Left lobe of liver (tissue), 2 donors: ENCODE data around the gene SAE1. TPM values are rescaled to one million over a fixed set of nuclear protein-coding genes. Genes with fewer than 3 reads are reported as not detected.

ENCODE experiments used
- ATAC-seq: fragments of 200-7000 bp; cut with Tn5 transposase; one replicate; pipeline ENCODE4 v1.9.1; 2020; ENCODE audit warnings: mild to moderate bottlenecking, moderate library complexity
- DNase-seq: peaks from one replicate; pipeline ENCODE4 v3.0.0-alpha.2; 2020; ENCODE audit warnings: low spot score
- total RNA-seq: library from RNA; stranded (reverse); gene quantifications from one replicate; pipeline ENCODE4 v1.2.1, GENCODE V29; 2021
- donor health status: DM: no; HTN: no; CAD: no; lungs with moderate emphysema.
- donor health status: DM: no; HTN: yes; CAD: no.

Gene SAE1
- total RNA-seq, 1 donor from 2014 or later: 22.0 TPM

DNA sequence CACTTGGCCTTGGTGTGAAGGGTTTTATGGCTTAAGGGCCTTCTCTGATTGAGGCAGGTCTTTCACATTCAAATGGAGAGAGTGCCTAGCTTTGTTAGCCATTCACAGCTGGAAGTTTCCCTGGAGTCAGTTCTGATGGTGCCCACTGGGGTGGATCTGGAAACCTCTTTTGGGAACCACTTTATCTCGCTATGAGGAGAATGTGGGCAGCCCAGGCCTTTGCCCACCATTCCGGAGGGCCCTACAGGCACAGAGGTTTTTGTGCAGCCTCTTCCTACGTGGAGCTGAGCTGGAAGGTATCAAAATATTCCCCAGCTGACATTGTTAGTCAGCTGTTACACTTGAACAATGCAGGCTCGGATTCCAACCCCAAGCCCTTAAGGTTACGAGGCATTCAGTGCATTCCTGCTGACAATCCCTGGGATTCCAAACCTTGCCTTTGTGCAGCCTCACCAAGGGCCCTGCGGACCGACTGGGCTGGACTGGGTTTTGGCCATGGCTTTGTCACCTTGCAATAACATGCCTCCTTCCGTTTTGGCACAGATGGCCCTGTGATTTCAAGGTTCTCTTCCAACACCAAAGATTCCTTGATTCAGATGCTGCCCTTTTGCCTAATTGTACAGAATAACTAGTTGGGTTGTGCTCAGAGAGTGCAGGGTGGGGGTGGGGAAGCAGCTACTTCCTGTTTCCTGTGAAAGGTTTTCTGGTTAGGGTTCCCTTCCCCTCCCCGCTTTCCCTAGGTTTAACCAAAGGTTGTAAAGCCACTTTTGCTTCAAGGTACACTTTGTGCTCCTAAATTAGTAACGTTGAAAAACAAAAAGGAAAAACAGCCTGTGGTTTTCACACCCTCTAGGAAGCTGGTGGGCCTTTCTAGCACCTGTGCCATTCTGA lies 27.0 kb downstream of the SAE1 start:
- peak; percentile 62 for ATAC-seq
- DNase-seq: peak; percentile 45

DNA sequence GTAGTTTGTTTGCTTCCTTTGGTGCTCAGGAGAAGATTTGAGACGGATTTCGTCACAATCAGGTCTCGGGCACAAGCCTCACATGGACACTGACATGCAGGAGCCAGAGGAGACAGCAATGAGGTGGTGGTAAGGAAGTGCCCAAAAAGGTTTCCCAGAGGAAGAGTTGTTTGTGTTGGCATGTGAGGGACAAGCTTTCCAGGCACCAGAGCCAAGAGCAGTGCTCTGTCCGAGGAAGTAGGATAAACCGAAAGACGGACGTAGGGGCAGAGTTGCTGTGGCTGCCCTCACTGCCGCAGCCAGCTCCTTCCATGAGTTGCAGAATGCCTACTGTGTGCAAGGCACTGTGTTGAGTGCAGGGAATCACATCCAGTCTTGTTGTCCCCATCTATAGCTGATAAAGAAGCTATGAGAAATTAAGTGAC lies 27.7 kb downstream of the SAE1 start:
- ATAC-seq: peak; percentile 75
- DNase-seq: no peak

DNA sequence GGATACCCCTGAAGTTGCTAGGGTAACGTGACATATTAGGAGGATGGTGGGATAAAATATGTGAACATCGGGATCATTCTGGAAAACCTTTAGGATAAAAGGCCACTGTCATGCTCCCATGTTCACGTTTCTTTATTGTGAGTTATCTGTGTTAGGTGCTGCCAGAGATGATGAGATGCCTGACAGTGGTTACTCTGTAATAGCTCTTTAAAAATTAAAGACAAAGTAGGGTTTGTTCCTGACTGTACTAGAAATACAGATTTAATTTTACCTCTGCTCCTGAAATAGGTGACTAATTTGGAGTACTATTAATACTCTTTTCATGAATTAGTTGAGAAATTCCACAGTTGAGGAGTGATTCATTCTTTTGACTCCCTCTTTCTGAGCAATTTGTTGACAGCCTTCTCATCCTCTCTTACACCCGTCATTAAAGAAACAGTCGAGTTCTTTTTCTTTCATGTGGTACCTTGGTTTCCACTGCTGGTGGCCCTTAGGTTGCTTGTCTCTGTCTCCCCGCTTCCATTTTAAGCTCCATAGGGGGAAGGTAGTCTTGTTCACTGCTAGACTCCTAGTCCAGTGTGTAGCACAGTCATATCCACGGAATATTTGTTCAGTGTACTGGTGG lies 28.4 kb downstream of the SAE1 start:
- ATAC-seq (no peak), DNase-seq (no peak)

DNA sequence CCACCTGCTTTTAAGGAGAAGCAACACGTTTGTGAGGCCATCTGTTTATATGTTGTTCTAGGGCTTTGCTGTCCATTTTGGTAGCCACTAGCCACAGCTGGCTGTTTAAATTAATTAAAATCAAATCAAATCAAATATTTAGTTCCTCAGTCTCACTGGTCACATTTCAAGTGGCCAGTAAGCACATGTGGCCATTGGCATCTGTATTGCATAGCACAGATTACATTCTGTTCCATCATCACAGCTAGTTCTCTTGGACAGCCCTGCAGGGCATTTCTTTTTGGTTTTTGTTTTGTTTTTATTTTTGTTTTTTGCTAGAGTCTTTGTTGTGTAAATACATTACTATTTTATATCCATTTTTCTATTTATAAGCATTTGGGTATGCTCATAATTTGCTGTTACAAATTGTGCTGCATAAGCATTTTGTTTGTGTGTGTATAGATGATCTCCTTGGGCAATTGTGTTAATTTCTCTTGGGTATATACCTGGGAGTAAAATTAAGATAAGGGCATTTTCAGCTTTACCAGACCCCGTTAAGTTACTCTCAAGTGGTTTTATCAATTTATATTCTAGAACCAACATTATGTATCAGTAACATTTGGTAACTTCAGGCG lies 31.3 kb downstream of the SAE1 start:
- ATAC-seq: no peak
- DNase-seq: no peak

DNA sequence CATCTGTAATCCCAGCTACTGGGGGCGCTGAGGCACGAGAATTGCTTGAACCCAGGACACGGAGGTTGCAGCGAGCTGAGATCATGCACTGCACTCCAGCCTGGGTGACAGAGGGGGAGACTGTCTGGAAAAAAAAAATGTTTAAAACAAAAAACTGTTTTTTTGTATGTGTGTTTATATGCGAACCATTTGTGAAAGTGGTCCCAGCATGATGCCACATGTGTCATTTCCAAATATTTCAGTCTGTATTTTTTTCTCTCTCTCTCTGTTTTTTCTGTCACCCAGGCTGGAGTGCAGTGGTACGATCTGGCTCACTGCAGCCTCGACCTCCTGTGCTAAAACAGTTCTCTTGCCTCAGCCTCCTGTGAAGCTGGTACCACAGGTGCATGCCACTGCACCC lies 37.4 kb downstream of the SAE1 start:
- ATAC-seq (no peak), DNase-seq (no peak)

DNA sequence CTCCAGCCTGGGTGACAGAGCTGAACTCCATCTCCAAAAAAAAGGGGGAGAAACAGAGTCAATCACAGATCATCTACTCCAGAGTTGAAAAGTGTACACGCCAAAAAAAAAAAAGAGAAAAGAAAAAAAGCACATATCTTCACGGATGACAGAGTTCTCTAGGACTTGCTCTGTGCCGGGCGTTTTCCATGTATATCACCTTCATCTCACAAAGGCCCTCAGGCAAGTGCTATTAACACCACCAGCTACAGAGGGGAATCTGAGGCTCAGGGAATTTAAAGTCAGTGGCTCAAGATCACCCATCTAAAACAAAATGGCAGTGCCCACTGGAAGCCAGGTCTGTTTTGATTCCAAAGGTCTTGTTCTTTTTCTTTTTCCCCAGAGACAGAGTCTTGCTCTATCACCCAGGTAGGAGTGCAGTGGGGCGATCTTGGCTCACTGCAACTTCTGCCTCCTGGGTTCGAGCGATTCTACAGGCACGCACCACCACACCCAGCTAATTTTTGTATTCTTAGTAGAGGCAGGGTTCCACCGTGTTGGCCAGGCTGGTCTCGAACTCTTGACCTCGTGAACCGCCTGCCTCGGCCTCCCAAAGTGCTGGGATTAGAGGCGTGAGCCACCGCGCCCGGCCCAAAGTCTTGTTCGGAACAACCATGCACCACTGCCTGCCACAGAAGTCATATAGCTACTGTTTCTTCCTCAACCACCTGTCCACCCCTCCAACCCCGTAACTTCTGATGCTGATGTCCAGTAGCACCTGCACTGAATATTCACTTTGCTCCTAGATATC lies 42.2 kb downstream of the SAE1 start:
- ATAC-seq (no peak), DNase-seq (no peak)

DNA sequence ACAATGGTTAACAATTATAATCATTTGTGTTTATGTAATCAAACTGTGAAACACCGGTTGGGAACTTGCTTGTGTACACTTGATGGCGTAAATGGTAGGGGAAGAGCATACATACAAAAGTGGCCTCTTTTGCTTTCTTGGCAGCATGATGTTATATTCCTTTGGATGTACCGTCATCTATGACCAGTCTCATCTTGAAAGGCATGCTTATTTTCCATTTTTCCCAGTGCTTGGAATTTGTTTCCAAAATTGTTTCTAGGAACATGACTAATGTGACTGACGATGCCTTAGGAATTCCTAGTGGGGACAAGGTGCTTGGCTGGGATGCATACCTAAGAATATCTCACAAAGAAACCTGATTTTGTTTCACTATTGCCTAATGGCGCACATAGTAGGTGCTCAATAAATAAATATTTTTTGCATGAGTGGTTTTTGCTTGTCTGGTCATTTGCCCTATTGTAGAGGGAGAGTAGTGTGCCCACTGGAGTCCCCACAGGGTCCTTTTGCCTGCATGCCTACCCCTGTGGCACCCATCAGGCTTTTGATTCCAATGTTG lies 45.5 kb downstream of the SAE1 start:
- no peak for ATAC-seq

DNA sequence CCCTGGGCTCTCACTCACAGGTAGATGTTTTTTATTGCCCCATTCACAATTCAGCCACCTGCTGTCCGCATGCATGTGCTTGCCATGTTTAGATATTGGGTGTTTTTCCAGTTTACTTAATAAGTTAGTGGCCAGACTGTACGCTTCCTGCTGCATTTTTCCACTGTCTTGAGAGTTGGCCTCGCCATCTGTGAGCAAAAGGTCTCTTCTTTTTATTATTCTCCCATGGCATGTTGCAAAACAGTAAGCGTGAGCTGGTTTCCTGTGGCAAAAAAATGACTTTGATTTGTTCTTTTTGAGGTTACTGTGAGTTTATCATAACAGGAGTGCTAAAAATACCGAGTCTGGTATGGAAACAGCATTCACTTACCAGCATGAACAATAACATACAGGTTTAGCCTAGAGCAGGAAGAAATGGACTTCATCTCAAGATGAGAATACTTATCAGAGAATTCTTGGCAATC lies 46.0 kb downstream of the SAE1 start:
- DNase-seq: no peak
- ATAC-seq: no peak

More for the DNA sequence above, 45.5 kb downstream of the SAE1 start:
- no peak for DNase-seq

DNA sequence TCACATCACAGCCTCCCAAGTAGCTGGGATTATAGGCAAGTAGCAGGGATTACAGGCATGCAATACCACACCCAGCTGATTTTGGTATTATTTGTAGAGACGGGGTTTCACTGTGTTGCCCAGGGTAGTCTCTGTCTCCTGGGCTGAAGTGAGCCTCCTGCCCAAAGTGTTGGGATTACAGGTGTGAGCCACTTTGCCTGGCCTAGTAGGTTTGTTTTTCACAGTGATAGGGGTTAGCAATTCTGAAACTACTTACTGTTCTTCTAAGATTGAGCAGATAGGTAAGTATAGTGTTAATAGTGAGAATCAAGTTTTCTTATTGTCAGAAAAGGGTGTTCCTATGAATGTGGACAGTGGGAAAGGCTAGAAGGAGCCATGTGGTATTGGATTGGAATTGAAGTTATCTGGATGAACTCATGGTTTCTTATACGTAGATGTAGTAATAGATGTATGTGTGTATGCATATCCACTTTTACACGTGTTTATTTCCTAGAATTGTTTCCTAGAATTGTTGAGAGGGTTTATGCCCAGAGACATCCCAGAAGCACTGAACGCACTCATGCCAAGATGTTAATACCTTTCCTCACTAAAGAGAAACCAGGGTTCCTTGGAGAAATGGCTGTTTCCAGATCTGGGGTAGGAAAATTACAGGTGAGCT lies 49.1 kb downstream of the SAE1 start:
- ATAC-seq: no peak
- DNase-seq: no peak

DNA sequence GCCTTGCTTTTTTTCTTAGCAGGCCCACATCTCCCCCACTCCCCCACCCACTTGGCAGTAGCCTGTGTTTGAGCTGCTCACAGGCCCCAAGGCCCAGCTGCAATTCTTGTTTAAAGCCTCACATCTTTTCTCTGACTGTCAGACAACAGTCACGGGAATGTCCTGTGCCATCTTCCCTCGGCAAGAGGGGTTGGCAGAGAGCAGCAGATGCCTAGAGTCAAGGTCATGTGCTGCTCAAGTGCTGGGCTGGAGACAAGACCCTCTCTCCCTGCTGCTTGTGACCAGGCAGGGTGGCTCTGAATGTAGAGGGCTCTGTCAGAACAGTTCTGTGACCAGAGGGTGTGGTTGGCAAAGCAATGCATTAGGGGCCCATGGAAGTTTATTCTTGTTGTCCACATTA lies 53.0 kb downstream of the SAE1 start:
- ATAC-seq (no peak), DNase-seq (no peak)

DNA sequence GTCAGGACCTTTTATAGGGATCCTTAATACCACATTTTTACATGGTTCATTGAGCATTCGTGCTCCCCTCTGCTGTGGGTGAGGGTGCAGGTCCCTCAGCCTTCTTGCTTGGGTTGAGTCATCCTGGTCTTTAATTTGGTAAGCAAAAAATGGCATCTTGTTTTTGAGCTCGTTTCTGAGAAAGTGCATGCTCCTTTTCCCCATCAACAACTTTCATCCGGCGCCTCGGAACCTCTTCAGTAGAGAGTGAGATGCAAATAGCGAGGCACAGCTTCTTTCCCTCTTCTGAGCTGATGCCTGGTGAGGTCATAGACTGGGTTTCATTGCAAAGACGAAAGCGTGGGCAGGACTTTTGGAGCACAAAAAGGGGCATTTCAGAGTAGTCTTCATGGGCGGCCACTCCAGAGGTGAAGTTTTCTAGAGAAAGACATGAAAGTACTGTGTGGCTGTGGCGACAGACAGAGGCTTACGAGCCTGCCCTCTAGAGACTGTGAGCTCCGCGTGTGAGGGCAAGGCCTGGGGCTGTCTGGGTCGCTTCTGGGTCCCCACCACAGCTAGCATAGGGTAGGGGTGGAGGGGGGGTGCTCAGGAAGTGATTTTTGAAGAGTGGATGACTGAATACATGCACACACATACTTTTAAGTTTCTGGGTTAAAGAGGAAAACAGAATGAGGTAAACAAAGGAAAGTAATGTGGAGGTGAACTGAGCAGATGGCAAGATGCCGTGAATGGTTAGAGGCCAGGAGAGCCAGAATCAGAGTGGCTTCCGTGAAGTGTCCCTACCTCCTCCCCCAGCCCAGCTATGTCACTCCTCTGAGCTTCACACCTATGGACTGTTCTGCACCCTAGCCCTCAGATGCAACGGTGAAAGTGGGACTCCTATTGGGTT lies 56.1 kb downstream of the SAE1 start:
- no peak for DNase-seq
- ATAC-seq: no peak

DNA sequence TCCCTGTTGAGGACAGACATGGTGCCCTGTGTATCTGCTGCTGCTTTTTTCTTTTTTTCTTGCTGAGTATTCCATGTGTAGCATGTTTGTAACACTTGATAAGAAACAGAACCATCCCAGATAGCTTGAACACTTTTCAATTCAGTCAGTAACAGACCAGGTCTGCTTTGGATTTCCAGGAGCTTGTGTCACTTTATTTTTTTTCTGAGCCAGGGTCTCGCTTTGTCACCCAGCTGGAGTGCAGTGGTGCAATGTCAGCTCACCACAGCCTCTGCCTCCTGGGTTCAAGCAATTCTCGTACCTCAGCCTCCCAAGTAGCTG lies 56.7 kb downstream of the SAE1 start:
- DNase-seq (no peak), ATAC-seq (no peak)

DNA sequence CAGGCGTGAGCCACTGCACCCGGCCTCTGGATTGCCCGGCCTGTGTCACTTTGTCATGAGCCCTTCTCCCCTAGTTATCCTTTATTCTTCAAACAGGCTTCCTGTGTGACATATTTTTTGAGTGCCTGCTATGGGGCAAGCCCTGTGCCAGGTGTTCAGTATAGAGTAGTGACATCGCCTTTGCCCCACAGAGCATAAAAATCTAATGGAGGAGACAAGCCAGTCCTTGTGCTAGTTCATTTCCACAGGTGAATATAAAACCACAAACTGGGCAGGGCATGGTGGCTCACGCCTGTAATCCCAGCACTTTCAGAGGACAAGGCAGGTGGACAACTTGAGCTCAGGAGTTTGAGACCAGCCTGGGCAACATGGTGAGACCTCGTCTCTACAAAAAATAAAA lies 57.2 kb downstream of the SAE1 start:
- ATAC-seq (no peak), DNase-seq (no peak)

DNA sequence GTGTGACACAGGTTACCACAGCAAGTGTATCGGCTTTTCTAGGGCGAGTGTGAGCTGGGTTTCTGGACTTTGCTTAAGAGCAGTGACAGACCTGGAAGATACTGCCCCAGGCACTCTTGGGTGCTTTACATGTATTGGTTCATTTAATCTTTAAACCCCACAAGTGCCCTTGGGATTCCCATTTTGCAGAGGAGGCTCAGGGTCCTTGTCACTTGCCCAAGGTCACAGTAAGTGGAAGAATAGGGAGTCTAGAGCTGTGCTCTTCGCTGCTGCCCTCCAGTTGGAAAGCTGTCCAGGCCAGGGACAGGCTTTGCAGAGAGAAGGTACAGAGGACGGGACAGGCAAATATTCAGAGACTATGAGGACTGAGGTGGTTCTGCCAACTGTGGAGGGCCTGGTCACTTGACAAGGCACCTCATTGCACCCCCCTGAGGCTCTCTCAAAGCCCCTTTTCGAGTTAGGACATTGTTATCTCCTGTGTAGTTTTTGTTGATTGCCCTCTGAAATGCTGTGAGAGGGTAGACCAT lies 57.9 kb downstream of the SAE1 start:
- DNase-seq (no peak), ATAC-seq (peak; percentile 43)

DNA sequence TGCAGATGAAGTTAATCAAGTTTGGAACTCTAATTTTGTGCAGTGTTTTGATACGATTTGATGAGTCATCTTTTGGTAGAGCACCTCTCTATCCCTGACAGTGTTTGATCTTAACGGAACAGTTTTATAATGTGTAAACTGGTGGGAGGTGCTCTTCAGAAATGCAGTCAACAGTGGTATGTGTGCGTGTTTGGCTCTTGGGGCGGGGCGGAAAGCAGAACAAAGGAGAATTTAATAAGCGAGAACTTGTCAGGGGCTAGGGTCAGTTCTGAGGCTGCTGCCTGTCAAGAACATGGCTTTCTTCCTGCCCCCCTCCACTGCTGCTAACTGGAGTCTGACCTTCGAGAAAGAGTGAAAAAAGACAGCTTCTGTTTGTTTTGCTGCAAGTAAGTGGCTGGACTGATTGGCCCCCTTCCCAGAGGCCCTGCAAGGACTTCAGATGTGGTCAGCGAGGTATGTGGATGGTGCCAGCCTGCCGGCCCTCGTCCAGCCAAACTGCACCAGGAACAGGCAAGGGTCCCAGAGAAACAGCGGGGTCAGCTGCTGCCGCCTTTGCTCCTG lies 59.6 kb downstream of the SAE1 start:
- peak; percentile 21 for ATAC-seq
- DNase-seq: peak; percentile 50

DNA sequence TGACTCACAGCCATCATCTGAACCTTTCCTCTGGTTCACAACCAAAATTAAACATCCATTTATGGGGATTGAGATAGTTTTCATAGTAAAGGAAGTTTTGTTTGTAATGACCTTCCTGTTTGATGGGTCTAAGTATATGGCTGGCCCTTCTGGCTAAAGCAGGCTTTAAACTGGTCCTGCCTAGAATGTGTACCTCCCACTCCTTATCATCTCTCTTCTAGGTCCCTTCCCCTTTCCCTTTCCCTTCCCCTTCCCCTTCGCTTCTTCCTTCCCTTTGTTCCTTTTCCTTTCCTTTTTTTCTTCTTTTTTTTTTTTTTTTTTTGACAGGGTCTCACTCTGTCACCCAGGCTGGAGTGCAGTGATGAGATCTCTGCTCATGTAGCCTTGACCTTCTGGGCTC lies 64.8 kb downstream of the SAE1 start:
- DNase-seq (no peak), ATAC-seq (no peak)

DNA sequence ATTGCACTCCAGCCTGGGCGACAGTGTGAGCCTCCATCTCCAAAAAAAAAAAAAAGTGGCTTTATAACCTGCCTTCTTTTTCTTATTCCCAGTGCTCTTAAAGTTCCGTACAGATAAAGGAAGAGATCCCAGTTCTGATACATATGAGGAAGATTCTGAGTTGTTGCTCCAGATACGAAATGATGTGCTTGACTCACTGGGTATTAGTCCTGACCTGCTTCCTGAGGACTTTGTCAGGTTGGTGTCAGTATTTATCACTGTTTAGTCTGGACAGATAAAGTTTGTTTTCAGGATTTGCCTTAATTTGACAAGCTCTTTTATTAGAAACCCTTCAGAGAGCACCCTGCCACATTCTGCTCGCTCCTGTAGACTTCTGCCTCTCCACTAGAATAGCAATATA lies 66.5 kb downstream of the SAE1 start:
- ATAC-seq: no peak
- DNase-seq: no peak

DNA sequence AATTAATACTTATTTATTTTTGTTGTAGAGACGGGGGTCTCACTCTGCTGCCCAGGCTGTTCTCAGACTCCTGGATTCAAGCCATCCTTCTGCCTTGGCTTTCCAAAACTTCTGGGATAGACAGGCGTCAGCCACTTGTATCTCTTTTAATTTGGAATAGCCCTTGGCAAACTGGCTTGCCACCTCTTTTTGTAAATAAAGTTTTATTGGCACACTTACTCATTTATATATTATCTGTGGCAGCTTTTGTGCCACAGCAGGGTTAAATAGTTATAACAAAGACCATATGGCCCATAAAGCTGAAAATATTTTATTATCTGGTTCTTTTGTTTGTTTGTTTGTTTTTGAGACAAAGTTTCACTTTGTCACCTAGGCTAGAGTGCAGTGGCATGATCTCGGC lies 69.9 kb downstream of the SAE1 start:
- DNase-seq: no peak
- ATAC-seq: no peak

DNA sequence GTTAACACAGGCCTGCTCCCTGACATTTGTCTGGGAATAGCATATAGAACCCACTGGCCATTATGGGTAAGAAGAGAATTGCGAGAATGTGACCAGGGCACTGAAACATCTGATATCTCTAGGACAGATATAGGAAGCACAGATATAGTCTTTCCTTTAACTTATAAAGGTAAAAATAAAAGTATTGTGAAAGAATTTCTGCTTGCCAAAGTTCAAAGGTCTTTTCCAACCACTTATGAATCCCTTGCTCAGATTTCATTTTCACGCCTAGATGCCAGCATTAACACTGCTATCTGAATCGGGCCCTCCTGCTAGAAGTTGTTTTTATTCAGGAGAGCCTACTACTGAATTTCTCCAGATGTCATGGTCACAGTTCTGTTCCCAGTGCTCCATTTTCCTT lies 72.6 kb downstream of the SAE1 start:
- ATAC-seq (peak; percentile 74), DNase-seq (no peak)
